GM20000 (cell line): ENCODE measurements around the gene GASK1B.

Source experiments
- DNase-seq: peaks from one replicate; pipeline ENCODE4 v3.0.0; 2012; ENCODE audit warnings: low spot score
- TF ChIP-seq, protein P1 (sequence below): IDR thresholded peaks from 2 replicates; pipeline ENCODE4 v1.5.1; 2012; ENCODE audit warnings: mild to moderate bottlenecking, control low read depth; ENCODE audit errors: extremely low read depth, missing control alignments

Gene GASK1B

DNA sequence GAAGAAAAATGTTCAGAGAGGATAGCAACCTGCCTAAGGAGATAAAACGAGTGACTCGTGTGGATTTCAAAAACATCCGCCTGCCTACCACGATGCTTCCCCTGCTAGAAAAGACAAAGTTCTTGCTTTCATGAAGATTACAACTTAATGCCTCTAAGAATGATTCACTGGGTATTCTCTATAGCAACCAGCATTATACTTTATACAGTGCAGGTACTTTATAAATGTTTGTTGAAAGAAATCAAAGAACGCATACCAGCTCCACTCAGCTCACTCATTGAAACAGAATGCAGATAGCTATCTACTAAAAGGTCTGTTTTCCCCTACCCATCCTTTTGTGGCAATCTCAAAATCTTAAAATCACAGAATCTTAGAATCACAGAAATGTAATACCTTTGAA lies 33.7 kb downstream of the GASK1B start:
- DNase-seq: no peak
- TF ChIP-seq, protein P1, sequence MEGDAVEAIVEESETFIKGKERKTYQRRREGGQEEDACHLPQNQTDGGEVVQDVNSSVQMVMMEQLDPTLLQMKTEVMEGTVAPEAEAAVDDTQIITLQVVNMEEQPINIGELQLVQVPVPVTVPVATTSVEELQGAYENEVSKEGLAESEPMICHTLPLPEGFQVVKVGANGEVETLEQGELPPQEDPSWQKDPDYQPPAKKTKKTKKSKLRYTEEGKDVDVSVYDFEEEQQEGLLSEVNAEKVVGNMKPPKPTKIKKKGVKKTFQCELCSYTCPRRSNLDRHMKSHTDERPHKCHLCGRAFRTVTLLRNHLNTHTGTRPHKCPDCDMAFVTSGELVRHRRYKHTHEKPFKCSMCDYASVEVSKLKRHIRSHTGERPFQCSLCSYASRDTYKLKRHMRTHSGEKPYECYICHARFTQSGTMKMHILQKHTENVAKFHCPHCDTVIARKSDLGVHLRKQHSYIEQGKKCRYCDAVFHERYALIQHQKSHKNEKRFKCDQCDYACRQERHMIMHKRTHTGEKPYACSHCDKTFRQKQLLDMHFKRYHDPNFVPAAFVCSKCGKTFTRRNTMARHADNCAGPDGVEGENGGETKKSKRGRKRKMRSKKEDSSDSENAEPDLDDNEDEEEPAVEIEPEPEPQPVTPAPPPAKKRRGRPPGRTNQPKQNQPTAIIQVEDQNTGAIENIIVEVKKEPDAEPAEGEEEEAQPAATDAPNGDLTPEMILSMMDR: no peak

DNA sequence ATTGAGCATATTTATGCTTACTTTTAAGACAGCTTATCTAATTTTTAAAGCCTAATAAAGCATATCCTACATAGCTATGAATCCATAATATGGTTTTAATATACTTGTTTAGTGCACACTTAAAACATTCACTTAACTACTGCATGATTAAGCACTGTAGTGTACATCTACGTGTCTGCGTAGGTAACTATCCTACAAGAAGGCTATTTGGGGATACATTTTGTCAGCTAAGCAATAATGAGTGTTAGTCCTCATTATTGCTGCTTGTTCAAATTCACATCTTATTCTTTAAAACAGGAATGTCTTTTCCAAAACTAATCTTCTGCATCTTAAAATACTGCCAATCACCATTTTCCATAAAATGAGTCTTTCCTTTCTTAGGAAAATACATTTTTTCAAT lies 38.6 kb downstream of the GASK1B start:
- DNase-seq: no peak
- TF ChIP-seq, protein P1: no peak

DNA sequence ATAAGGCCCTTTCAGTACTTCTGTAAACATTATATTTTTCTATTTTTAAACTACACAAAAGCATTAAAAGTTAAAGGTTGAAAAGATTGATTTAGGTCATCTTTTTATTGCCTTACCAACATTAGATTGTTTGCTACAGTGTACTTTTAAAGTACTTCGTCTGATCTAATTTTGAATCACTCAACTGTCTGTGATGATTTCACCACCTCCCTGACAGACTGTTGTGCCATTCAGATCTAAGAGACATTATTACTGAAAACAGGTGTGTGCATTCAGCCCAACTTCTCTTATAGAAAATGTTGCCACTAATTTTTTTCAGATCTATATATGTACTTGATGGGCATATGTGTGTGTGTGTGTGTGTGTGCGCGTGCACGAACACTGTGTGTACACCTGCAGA lies 39.3 kb downstream of the GASK1B start:
- DNase-seq: no peak
- TF ChIP-seq, protein P1: no peak

DNA sequence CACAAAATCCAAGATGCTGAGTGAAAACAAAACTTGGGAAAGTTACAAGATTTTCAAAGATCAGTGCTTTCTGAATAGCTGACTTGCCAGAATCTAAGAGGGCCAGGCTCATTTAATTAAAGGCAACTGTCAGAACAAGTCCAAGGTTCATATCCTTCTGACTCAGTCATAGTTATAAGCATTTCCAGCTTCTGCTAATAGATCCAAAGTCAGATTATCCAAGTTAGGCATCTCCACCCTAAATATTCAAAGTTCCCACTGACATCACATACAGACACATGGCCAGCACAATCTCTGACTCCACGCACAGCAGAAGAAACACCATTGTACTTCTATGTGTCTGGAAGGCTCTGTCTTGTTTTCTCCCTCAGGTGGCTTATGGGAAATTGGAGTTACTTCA lies 41.8 kb downstream of the GASK1B start:
- TF ChIP-seq, protein P1: no peak
- DNase-seq: no peak

DNA sequence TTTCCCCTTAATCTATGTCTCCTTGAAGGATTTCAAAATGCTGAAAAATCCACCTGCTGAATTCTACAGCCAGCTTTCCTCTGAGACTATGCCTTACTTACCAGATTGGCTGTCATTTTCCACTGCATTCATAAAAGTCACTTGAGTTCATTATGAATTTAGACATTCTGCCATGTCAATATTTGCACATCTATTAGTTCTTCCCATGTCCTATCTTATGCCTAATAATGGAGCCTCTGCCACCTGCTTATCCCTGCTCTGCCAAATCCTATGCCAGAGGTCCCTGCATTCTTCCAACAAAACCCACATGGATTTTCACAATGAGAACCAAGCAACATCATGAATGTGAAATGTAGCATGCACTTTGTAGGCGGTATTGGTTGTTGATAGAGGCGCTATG lies 42.6 kb downstream of the GASK1B start:
- no peak for DNase-seq
- TF ChIP-seq, protein P1: no peak

DNA sequence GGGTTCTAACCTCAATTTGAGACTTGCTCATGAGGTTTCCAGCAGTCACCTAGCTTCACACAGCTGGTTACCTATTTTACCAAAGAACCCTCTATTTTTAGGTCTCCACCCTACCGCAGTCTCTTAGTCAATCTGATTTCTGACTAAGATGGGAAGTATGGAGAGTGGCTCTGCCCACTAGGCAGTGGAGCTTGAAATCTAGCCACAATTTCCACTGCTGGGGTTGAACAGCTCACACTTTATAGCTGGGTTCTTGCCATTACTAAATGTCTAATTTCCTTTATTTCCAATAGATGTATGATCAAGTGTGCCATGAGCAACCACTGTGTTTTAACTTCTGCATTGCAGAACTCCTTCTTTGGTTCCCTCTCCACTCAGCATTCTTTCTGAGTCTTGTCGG lies 43.1 kb downstream of the GASK1B start:
- TF ChIP-seq, protein P1: no peak
- no peak for DNase-seq

DNA sequence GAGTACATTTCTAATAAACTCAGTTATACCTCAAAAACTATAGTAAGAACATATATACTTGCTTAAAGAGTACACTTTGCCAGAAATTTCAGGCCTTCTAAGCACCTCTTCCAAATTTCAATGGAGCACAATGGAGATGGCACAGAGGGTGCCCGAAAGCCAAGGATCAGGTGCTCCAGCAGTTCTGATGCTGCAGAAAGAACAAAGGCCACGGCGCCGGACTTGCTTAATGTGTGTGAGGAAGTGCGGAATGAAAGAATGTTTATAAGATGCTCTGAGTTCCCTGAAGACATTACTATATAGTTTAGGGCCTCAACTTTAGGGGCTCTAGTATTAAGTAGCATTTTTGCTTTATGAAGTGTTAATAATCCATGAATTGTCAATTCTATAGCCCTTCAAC lies 44.3 kb downstream of the GASK1B start:
- TF ChIP-seq, protein P1: no peak
- no peak for DNase-seq
